T-cell (primary cell): ENCODE measurements around the gene DYNC2LI1. TPM values are rescaled to one million over a fixed set of nuclear protein-coding genes. Genes with fewer than 3 reads are reported as not detected.
A peak's percentile ranks its signal among the peaks of the same experiment; 100 is the strongest.
"Not testable (repeated sequence)": the region's sequence is repeated elsewhere in the genome, so short reads cannot be mapped to it uniquely, and the experiment has no call there.

Experiments used
- ATAC-seq, 4 experiments: fragments of 200-7000 bp in 3 of 4; fragments of 150-1000 bp in 1 of 4; cut with Tn5 transposase; replicated peaks in 1 of 4; 1 replicate in 3 of 4; 2 replicates in 1 of 4; pipeline ENCODE4 v1.10.0; 2021; ENCODE audit warnings: moderate library complexity in 3 of 4, mild to moderate bottlenecking in 2 of 4, moderate number of reproducible peaks in 1 of 4
- CTCF ChIA-PET, 2 donors: fragments of 300-600 bp; sonication (Branson Sonifier 250); formaldehyde crosslinking; loops; one replicate each; lab custom pipeline; 2022; ENCODE audit warnings: antibody characterized with exemption in 2 of 2; lab: Charles Lee
- POLR2A ChIA-PET, 2 donors: fragments of 300-600 bp; sonication (Branson Sonifier 250); formaldehyde crosslinking; loops; one replicate each; lab custom pipeline; 2022; ENCODE audit warnings: antibody characterized with exemption in 2 of 2; lab: Charles Lee
- DNase-seq, 35 experiments: peaks; one replicate each; pipeline versions ENCODE4 v3.0.0 to v3.0.0-alpha.2; 2013 to 2023
- H3K27ac ChIP-seq: one replicate; pipeline ENCODE4 v1.5.1; 2013; ENCODE audit warnings: low read length
- H3K27me3 ChIP-seq, 2 experiments: replicated peaks in 1 of 2; 1 replicate in 1 of 2; 2 replicates in 1 of 2; pipeline versions ENCODE4 v1.6.1 to v1.7.0; 2013; ENCODE audit warnings: low read length in 1 of 2, mixed read lengths in 1 of 2; ENCODE audit not compliant: control insufficient read depth in 2 of 2, insufficient read depth in 2 of 2; ENCODE audit errors: extremely low read depth in 1 of 2
- H3K36me3 ChIP-seq, 2 donors: 1 replicate in 1 of 2; 2 replicates in 1 of 2; pipeline versions ENCODE4 v1.6.1 to v1.7.0; 2013; ENCODE audit warnings: low read length in 1 of 2; ENCODE audit not compliant: control insufficient read depth in 2 of 2, insufficient read depth in 1 of 2; ENCODE audit errors: extremely low read depth in 1 of 2
- H3K4me1 ChIP-seq, 2 experiments: 1 replicate in 1 of 2; 2 replicates in 1 of 2; pipeline versions ENCODE4 v1.6.1 to v1.7.0; 2013; ENCODE audit warnings: low read length in 2 of 2, mixed read lengths in 1 of 2; ENCODE audit not compliant: insufficient read depth in 2 of 2, control insufficient read depth in 1 of 2; ENCODE audit errors: extremely low read depth in 1 of 2
- H3K4me3 ChIP-seq, 2 donors: 1 replicate in 1 of 2; 2 replicates in 1 of 2; pipeline versions ENCODE4 v1.5.1 to v1.7.0; 2013; ENCODE audit warnings: mild to moderate bottlenecking in 2 of 2, low read length in 1 of 2, moderate library complexity in 1 of 2; ENCODE audit not compliant: control insufficient read depth in 1 of 2; ENCODE audit errors: extremely low read depth in 1 of 2
- H3K9me3 ChIP-seq: 2 replicates; pipeline ENCODE4 v1.7.0; 2013
- H3K27ac Mint-ChIP-seq, 2 donors: one replicate each; pipeline ENCODE4 v1.8.0; 2020 to 2021; ENCODE audit warnings: mild to moderate bottlenecking in 2 of 2, mixed read lengths in 2 of 2
- H3K27me3 Mint-ChIP-seq, 2 donors: one replicate each; pipeline ENCODE4 v1.8.0; 2021 to 2022; ENCODE audit warnings: mixed read lengths in 2 of 2
- H3K36me3 Mint-ChIP-seq: one replicate; pipeline ENCODE4 v1.8.0; 2021; ENCODE audit warnings: mixed read lengths
- H3K4me1 Mint-ChIP-seq, 3 donors: one replicate each; pipeline ENCODE4 v1.8.0; 2020 to 2022; ENCODE audit warnings: mixed read lengths in 3 of 3, mild to moderate bottlenecking in 1 of 3
- H3K4me3 Mint-ChIP-seq, 3 donors: one replicate each; pipeline ENCODE4 v1.8.0; 2020 to 2022; ENCODE audit warnings: mild to moderate bottlenecking in 3 of 3, mixed read lengths in 3 of 3, moderate library complexity in 3 of 3
- H3K9me3 Mint-ChIP-seq, 3 donors: one replicate each; pipeline ENCODE4 v1.8.0; 2020 to 2022; ENCODE audit warnings: mixed read lengths in 3 of 3
- WGBS: methylation state at CpG from one replicate; pipeline ENCODE4 v1.1.5; 2013; ENCODE audit warnings: missing lambda C conversion rate; ENCODE audit not compliant: insufficient coverage; 5-methylcytosine and 5-hydroxymethylcytosine counted together
- total RNA-seq, 35 experiments: library from RNA in 6 of 35; stranded (reverse) in 6 of 35; fragments of 120-200 nt in 1 of 35; gene quantifications; one replicate each; pipeline versions ENCODE4 v1.2.1 to v1.2.4 and lab custom pipeline; 2013 to 2026

DYNC2LI1 gene
- 1 to 10 TPM; 2.4 to 4.7 (median 3.7) TPM for total RNA-seq
- 8.0 TPM for total RNA-seq (2013)
- total RNA-seq (lab: John Stamatoyannopoulos, UW) = 1.5 to 10.0 (median 4.4) reads per million in 29 experiments

DNA sequence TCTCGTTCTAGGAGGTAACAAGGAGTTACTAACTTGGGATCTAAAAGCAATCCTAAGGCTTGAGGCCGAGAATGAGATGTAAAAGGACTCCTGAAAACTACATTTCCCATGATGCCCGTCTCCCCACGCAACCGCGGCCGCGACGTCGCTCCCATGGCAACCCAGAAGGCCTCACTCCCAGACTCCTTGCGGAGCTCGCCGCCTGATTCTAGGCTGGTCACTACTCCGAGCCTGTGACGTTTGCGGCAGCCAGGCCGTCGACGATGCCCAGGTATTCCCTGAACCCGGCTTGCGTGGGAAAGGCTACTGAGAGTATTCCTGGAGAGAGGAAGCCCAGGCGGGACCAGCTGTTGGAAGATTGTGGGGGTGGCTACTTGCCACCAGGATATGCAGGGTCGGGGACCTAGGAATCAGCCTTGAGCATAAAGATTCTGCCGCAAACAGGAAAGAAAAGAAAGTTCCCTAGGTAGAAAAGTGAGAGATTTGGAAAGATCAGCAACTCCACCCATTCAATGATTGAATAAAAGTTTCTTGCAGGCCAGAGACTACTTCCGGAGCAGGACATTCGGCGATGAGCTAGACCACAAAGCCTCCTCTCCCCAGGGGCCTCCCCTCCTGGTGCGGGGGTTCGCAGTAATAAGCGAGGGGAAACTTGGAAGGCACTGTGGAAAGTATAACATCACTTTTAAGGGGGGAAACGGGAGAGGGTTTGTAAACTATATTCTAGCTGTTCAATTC, at the start of gene DYNC2LI1:
Gene DYNC2LI1 (plus strand): TSS at position 164 of the 738 bp plus-strand sequence. CDS start 100 bp downstream, at position 264.
- DNase-seq (peak; percentile 45 to 83 (median 57)), ATAC-seq (peak; percentile 95 to 100 (median 98))
- CTCF ChIA-PET = no interaction called here
- peak within 1 kb of the TSS; percentile 75 to 81 for H3K27ac Mint-ChIP-seq
- peak within 1 kb of the TSS; percentile 91 to 97 (median 96) for H3K4me3 Mint-ChIP-seq
- H3K4me1 ChIP-seq = peaks cover 6 to 12% of the 10 kb centered on the region in 2 experiments
- H3K36me3 ChIP-seq = no peaks in the 10 kb centered on the region
- H3K9me3 Mint-ChIP-seq = no peaks in the 10 kb centered on the region
- POLR2A ChIA-PET = interaction anchor here in 1 of 2 donors (0.5 kb wide), 1 partner anchor 578 kb away, joined by 4 read pairs; no protein-coding TSS in a partner anchor
- H3K4me1 Mint-ChIP-seq = peaks cover 17 to 18% (median 17%) of the 10 kb centered on the region in 3 donors
- H3K27me3 Mint-ChIP-seq = peaks cover 2 to 3% of the 10 kb centered on the region in 2 donors
- no peak within 1 kb of the TSS for H3K27ac ChIP-seq
- no peaks in the 10 kb centered on the region for H3K27me3 ChIP-seq
- no peaks in the 10 kb centered on the region for H3K9me3 ChIP-seq
- peaks cover 4% of the 10 kb centered on the region for H3K36me3 Mint-ChIP-seq
- peak within 1 kb of the TSS; percentile 91 to 98 for H3K4me3 ChIP-seq
- WGBS = 1% methylated on average over 20 of the region's 31 CpGs

DNA sequence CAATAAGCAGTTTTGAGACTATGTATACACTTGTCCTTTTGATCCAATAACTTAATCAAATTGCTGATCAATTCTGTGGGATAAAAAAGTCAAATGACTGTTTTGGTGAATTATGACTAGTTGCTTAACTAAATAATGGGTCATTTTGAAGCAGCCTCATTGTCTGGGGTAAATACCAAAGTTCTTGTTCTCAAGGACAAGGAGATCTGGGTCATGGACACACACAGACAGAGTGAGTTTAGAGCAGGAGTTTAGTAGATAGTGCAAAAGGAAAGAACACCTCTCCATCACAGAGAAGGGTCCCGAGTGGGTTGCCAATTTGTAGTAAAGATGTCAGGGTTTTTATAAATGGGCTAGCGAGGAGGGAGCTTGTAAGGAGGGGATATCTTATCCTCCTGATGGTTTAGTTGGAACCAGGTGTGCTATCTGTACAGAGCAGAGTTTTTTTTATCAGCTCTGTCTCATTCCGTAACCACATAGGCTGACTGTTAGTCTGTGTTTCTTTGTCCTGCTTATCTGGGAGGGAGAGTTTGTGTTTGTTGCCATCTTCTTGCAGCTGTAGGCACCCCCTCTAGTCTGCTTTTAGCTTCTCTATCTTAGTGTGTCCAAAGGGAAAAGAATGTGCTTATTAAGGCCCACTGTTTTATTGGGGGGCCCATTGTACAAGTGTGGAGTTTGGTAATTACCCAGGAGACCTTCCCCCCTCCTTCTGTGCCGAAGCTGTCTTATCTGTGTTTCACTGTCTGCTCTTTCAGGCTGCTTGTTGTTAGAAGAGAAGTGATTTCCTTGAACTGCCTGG, 48.9 kb upstream of the DYNC2LI1 start:
- no peaks in the 10 kb centered on the region for H3K36me3 ChIP-seq
- peaks cover 2 to 3% of the 10 kb centered on the region in 2 donors for H3K27me3 Mint-ChIP-seq
- H3K4me3 ChIP-seq = no peak overlapping the region
- H3K9me3 ChIP-seq = no peaks in the 10 kb centered on the region
- no peaks in the 10 kb centered on the region for H3K27me3 ChIP-seq
- H3K27ac Mint-ChIP-seq = no peak overlapping the region
- CTCF ChIA-PET = no interaction called here
- ATAC-seq (no peak), DNase-seq (no peak)
- H3K4me1 Mint-ChIP-seq = no peaks in the 10 kb centered on the region
- no peak overlapping the region for H3K27ac ChIP-seq
- no peaks in the 10 kb centered on the region for H3K4me1 ChIP-seq
- no peaks in the 10 kb centered on the region for H3K9me3 Mint-ChIP-seq
- H3K4me3 Mint-ChIP-seq = no peak overlapping the region
- POLR2A ChIA-PET = no interaction called here
- H3K36me3 Mint-ChIP-seq = no peaks in the 10 kb centered on the region
- WGBS = no CpG with 5 or more reads among the region's 4 CpGs

GRCh38 chr2:43725711-43726246, 48.1 kb upstream of the DYNC2LI1 start:
- H3K27ac ChIP-seq = no peak overlapping the region
- no peak for ATAC-seq
- no peaks in the 10 kb centered on the region for H3K36me3 ChIP-seq
- Mint-ChIP-seq H3K4me3 (no peak overlapping the region), H3K36me3 (no peaks in the 10 kb centered on the region), H3K9me3 (no peaks in the 10 kb centered on the region), H3K27ac (no peak overlapping the region), H3K27me3 (peaks cover 1 to 2% of the 10 kb centered on the region in 2 donors), H3K4me1 (no peaks in the 10 kb centered on the region)
- no peak for DNase-seq
- H3K9me3 ChIP-seq = no peaks in the 10 kb centered on the region
- POLR2A ChIA-PET = no interaction called here
- WGBS = no CpG with 5 or more reads among the region's 3 CpGs
- H3K27me3 ChIP-seq = no peaks in the 10 kb centered on the region
- no peak overlapping the region for H3K4me3 ChIP-seq
- H3K4me1 ChIP-seq = no peaks in the 10 kb centered on the region
- CTCF ChIA-PET = no interaction called here

DNA sequence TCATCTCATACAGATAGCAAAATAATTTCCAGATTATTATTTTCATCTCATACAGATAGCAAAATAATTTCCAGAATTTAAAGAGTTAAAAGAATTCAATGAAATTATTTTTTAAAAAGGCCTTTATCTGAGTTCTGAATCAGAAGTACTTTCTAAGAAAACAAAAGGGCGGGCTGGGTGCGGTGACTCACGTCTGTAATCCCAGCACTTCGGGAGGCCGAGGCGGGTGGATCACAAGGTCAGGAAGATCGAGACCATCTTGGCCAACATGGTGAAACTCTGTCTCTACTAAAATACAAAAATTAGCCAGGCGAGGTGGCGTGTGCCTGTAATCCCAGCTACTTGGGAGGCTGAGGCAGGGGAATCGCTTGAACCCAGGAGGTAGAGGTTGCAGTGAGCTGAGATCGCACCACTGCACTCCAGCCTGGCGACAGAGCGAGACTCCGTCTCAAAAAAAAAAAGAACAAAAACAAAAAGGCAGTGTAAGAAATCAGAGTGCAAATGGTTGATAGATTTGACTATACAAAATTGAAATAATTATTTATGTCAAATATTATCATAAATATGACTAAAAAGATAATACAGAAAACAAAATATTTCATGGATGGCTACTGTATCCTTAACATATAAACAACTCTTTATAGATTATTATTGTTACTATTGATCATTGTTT, 46.7 kb upstream of the DYNC2LI1 start:
- H3K27me3 ChIP-seq, H3K27ac Mint-ChIP-seq, DNase-seq, H3K9me3 ChIP-seq, ATAC-seq, H3K4me1 Mint-ChIP-seq, H3K4me3 ChIP-seq, POLR2A ChIA-PET, H3K4me3 Mint-ChIP-seq, H3K36me3 ChIP-seq, H3K27me3 Mint-ChIP-seq, H3K4me1 ChIP-seq, H3K36me3 Mint-ChIP-seq, H3K27ac ChIP-seq, CTCF ChIA-PET, H3K9me3 Mint-ChIP-seq: not testable (repeated sequence)
- WGBS = 93% methylated on average over 4 of the region's 14 CpGs

DNA sequence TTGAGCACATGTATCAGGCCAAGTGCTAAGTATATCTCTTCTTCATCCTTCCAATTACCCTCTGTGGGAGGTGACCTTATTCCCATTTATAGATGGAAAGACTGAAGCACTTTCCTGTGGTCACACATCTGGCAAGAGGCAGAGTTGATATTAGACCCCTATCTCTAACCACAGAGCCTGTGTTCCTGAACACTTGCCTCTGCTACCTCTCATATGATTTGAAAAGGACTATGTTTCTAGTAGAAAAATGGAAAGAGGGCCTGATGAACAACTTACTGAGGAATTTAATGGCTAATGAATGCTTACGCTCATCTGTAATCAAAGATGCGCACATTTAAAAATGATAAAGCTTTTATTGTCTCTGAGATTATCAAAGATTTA, 46.2 kb upstream of the DYNC2LI1 start:
- Mint-ChIP-seq H3K4me1 (no peaks in the 10 kb centered on the region), H3K9me3 (no peaks in the 10 kb centered on the region), H3K27ac (no peak overlapping the region), H3K27me3 (peaks cover 2 to 4% of the 10 kb centered on the region in 2 donors), H3K36me3 (peaks cover 4% of the 10 kb centered on the region), H3K4me3 (no peak overlapping the region)
- ATAC-seq = no peak
- Histone ChIP-seq H3K9me3 (no peaks in the 10 kb centered on the region), H3K27ac (no peak overlapping the region), H3K4me1 (no peaks in the 10 kb centered on the region), H3K4me3 (no peak overlapping the region), H3K36me3 (no peaks in the 10 kb centered on the region), H3K27me3 (no peaks in the 10 kb centered on the region)
- ChIA-PET CTCF (no interaction called here), POLR2A (no interaction called here)
- no peak for DNase-seq
- WGBS = no CpG with 5 or more reads among the region's 2 CpGs
